Pericardium fibroblast (primary cell): ENCODE data around the gene ZNF420. TPM values are rescaled to one million over a fixed set of nuclear protein-coding genes. Genes with fewer than 3 reads are reported as not detected.

Experiments used
- total RNA-seq: library from RNA; depleted of rRNA; stranded (reverse); fragments of >200 nt; gene quantifications from 2 replicates; pipeline ENCODE4 v1.2.3, GENCODE V29; 2015

Gene ZNF420
- total RNA-seq, result 1.3 and 7.2 TPM in 2 replicates

GRCh38 chr19:37077934-37078716 lies at the start of gene ZNF420:
Gene ZNF420, plus strand, starts transcription at chr19:37078433. Its CDS starts 10,686 bp downstream, at chr19:37089119.

GRCh38 chr19:37172368-37173366 lies 94.4 kb downstream of the ZNF420 start, which contains the start of gene ZNF585A:
Gene ZNF585A, minus strand, starts transcription at chr19:37172695. Its CDS starts 2,785 bp downstream, at chr19:37169910.

Other genes with a start within 250 kb of the ZNF420 start
- gene ZNF790, start 240.0 kb upstream of the ZNF420 start, total RNA-seq, result 1.9 and 4.4 TPM in 2 replicates
- 3.2 and 4.7 TPM in 2 replicates for gene ZNF345, start 227.6 kb upstream of the ZNF420 start, total RNA-seq
- gene ZNF829, start 162.1 kb upstream of the ZNF420 start, total RNA-seq, result 3.0 TPM in 2 replicates
- gene ZNF568, start 162.1 kb upstream of the ZNF420 start, total RNA-seq, result 5.6 and 10.0 TPM in 2 replicates
- gene ZNF585A, start 94.3 kb downstream of the ZNF420 start, total RNA-seq, result 1.9 and 6.3 TPM in 2 replicates
- gene ZNF585B, start 132.1 kb downstream of the ZNF420 start, total RNA-seq, result 7.6 and 9.7 TPM in 2 replicates
- gene ZNF383, start 139.8 kb downstream of the ZNF420 start, total RNA-seq, result 2.0 and 3.6 TPM in 2 replicates